ENCODE data around the gene TBX21.

DNA sequence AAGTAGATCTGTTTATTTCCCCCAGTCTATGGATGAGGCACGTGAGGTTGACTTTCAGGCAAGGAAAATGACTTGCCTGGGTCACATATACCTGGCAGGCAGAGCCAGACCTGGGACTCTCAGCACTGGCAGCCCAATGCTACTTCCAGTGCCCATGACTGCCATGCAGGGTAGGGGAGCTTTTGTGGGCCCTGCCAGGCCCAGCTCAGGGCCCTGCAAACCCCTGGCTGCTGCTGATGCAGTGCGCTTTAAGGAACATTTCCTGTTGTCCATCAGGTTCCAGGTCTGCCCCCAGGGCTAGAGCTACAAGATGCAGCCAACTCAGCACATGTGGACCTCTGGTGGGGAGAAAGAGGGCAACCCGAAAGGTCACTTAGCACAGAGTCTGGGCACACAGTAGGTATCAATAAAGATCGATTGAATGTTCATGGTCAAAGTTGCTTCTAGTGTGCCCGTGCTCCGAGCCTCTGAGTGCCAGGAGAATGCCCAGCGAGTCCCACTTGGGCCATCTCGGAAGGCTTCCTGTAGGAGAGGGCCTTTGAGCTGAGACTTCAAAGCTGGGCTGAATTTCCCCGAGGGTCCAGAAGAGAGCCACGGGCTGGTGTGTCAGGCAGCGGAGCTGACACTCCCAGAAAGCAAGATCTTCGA lies 513 bp upstream of the TBX21 start:
- TF ChIP-seq ZNF274 (IDR thresholded peaks at IDR 0.05; ENCODE audit: low read depth, low read length), result no peak
- no peak for TF ChIP-seq YY1 (IDR thresholded peaks at IDR 0.05; ENCODE audit: insufficient read depth, insufficient read length)

Measured in NT2/D1 (cell line).